22Rv1 (cell line): ENCODE results near the gene BNIP5.

Experiments
- H3K27ac ChIP-seq: fragments of 450-650 bp; 2 replicates; pipeline ENCODE4 v1.5.1; 2017
- CTCF ChIP-seq: fragments of 450-650 bp; IDR thresholded peaks from 2 replicates; pipeline ENCODE4 v1.5.1; 2017; ENCODE audit warnings: mild to moderate bottlenecking
- ZFX ChIP-seq: fragments of 450-650 bp; IDR thresholded peaks from 2 replicates; pipeline ENCODE4 v1.6.1; 2017; ENCODE audit warnings: antibody characterized with exemption, borderline replicate concordance

Gene BNIP5

GRCh38 chr6:36357872-36358225, 21.2 kb upstream of the BNIP5 start:
- no peak overlapping the region for H3K27ac ChIP-seq

DNA sequence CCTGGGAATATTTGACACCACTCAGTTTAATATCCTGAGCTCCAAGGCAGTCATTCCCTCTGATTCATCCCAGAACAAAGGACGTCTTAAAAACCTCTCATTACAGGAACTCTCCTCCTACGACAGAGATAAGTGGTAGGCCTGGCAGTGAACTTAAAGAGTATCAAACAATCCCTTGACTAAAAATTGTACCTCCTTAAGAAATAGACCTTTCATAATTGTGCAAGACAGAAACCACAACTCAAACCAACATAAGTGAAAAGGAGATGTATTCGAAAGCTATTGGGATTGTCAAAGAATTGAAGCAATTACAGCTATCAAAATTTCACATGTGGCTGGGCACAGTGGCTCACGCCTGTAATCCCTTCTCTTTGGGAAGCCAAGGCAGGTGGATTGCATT, 19.1 kb upstream of the BNIP5 start:
- H3K27ac ChIP-seq, result no peak overlapping the region
- no peak for TF ChIP-seq CTCF

More at GRCh38 chr6:36357872-36358225, 21.2 kb upstream of the BNIP5 start:
- TF ChIP-seq ZFX (no peak), CTCF (no peak)

DNA sequence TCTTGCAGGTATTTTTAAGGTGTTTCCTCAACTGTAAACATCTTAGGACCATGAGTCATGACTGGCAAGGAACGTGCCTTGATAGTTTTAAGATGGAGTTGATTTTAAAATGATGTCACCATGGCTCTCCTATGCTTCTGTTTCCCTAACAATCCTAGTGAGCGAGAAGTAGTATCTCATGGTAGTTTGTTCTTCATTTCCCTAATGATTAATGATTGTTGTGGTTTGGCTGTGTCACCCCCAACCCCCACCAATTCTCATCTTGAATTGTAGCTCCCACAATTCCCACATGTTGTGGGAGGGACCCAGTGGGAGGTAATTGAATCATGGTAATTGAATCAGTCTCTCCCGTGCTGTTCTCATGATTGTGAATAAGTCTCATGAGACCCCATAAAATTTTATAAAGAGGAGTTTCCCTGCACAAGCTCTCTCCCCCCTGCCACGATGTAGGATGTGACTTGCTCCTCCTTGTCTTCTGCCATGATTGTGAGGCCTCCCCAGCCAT, 16.8 kb upstream of the BNIP5 start:
- no peak overlapping the region for H3K27ac ChIP-seq
- no peak for TF ChIP-seq ZFX
- no peak for TF ChIP-seq CTCF

DNA sequence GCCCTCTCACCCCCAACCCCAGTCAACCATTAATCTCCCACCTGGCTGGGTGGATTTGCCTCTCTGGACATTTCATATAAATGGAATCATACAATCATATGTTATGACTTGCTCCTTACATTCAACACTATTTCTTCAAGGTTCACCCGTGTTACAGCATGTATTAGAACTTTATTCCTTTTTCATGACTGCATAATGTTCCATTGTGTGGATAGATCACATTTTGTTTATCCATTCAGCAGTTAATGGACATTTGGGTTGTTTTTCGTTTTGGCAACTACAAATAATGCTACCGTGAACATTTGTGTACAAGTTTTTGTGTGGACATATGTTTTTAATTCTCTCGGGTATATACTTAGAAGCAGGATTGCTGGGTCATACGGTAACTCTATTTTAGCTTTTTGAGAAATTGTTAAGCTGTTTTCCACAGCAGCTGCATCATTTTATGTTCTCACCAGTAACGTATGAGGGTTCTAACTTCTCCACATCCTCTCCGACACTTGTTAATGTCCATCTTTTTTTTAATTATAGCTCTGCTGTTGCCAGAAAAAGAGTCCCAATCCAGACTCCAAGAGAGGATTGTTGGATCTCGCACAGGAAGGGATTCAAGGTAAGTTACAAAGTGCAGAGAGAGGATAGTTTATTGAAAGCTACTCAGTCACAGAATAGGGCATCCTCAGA, 15.9 kb upstream of the BNIP5 start:
- TF ChIP-seq ZFX (no peak), CTCF (no peak)

DNA sequence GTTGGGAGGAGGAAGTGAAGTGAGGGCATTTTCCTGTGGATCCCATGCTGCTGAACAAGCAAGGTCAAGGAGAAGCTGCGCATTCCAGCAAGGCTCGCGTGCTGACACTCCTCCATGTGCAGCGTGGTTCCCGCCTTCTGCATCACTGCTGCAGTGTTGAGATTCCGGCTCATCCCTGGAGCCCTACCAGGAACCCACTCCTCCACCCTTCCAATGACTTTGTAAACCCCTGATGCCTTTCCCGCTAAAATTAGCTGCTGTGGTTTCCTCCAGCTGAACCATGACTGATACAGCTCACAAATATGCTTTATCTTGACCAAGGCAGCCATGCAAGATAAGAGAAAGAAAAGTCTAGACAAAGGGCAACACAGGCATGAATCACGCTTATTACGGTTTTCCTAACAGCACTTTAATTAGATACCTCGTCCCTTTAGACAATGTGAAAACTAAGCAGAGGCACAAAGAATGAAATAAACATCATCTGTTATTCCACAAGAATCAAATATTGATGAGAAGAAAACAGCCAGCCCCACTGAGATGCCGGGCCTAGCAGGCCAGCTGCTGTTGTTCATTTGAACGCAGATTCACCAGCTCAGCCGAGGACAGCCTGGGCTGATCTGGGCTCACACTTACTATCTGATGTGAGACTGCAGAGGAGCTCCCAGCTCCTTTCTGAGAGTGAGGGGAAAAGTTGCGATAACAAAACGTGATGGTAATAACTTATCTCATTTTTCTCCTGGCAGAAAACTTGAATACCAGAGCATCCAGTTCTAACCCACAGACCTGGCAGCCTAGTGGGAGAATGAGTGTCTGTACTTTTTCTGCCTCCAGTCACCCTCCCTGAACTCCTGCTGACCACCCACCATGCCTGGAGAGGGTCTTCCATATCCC, 14.2 kb upstream of the BNIP5 start:
- TF ChIP-seq CTCF, result no peak
- TF ChIP-seq ZFX, result no peak
- H3K27ac ChIP-seq, result no peak overlapping the region

More for the DNA sequence above, 15.9 kb upstream of the BNIP5 start:
- H3K27ac ChIP-seq, result no peak overlapping the region

DNA sequence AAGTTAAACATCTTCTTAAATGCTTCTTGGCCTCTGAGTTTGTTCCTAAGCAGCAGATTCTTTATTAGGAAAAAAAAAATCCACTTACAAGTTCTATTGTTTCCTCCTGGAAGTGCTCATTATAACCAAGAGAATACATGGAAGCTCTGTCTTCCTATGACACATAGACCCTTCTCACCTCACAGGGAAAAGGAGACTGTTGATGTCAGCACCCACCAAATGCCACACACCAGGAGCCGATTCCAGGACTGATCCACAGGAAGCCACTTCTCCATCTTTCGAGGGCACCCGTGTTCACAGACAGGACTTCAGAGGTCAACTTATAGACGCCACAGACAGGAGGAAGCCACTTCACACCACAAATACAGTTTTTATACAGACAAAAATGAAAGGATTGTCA, 13.4 kb upstream of the BNIP5 start:
- no peak overlapping the region for H3K27ac ChIP-seq
- TF ChIP-seq CTCF (no peak), ZFX (no peak)

DNA sequence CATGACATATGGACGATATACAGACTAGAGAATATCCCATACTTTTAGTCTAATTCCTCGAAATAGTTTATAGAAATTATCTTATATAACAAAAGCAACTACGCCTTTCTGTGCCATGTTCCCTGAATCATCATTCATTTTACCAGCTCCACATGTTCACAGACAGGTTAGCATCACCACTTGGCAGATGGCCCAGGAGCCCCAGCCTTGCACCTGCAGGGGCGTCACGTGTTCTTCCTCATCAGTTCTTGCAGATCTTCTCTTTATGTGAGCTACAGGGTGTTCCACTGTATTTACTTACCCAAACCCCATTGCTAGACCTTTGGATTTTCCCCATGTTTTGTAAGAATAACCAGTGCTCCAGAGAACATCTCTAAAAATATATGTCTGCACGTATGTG, 12.6 kb upstream of the BNIP5 start:
- no peak for TF ChIP-seq CTCF
- no peak for TF ChIP-seq ZFX
- no peak overlapping the region for H3K27ac ChIP-seq
